Measurements from ENCODE around the gene TRIM14. TPM values are rescaled to one million over a fixed set of nuclear protein-coding genes. Genes with fewer than 3 reads are reported as not detected.

The TRIM14 gene, protein sequence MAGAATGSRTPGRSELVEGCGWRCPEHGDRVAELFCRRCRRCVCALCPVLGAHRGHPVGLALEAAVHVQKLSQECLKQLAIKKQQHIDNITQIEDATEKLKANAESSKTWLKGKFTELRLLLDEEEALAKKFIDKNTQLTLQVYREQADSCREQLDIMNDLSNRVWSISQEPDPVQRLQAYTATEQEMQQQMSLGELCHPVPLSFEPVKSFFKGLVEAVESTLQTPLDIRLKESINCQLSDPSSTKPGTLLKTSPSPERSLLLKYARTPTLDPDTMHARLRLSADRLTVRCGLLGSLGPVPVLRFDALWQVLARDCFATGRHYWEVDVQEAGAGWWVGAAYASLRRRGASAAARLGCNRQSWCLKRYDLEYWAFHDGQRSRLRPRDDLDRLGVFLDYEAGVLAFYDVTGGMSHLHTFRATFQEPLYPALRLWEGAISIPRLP
- total RNA-seq = 10 to 100 TPM; 12.0 to 17.5 (median 16.3) TPM

DNA sequence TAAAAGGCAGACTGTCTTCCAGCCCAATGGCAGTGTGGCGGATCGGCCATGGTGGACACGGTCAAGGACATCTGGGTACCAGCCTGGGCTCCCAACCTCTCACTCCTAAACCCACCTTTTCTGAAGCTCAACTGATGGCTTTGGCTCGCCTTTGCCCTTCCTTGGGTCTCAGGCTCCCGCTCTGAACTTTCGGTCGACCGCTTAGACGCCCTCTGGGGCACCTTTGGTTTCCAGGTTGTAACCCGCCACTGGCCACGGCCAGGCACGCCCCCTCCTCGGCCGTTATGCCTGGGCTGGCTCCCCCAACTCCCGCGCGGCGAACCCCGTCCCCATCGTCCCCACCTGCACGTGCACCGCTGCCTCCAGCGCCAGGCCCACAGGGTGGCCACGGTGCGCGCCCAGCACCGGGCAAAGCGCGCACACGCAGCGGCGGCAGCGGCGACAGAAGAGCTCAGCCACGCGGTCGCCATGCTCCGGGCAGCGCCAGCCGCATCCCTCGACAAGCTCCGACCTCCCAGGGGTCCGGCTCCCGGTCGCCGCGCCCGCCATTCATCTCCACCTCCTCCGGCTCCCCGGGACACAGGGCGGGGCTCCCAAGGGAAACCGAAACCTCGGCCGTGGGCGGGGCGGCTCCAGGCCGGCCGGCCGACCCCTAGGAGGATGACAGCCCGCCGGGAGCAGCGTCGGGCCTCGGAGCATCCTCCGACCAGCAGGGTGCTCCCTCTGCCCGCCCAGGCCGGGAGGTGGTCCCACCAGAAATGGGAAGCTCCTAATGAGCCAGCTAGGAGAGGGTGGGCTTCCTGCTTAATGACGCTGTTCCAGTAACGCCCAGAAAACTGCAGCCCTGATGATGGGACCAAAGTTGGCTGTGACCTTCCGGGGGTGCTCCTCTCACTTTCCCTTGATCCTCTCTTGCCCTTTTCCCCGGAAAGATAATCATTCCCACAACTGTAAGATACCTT lies at the start of gene TRIM14:
Gene TRIM14, minus strand, starts transcription at position 583 of the 962 bp plus-strand sequence. Its CDS starts 34 bp downstream, at position 549.
- WGBS, 2 donors = 10 to 13% methylated on average over 37 to 40 of the region's 71 CpGs
- peak within 1 kb of the TSS; percentile 56 for H3K4me3 ChIP-seq (ENCODE audit: low read depth, poor library complexity, severe bottlenecking)
- no peak for TF ChIP-seq POLR2A (IDR thresholded peaks at IDR 0.05)
- TF ChIP-seq, protein P1, sequence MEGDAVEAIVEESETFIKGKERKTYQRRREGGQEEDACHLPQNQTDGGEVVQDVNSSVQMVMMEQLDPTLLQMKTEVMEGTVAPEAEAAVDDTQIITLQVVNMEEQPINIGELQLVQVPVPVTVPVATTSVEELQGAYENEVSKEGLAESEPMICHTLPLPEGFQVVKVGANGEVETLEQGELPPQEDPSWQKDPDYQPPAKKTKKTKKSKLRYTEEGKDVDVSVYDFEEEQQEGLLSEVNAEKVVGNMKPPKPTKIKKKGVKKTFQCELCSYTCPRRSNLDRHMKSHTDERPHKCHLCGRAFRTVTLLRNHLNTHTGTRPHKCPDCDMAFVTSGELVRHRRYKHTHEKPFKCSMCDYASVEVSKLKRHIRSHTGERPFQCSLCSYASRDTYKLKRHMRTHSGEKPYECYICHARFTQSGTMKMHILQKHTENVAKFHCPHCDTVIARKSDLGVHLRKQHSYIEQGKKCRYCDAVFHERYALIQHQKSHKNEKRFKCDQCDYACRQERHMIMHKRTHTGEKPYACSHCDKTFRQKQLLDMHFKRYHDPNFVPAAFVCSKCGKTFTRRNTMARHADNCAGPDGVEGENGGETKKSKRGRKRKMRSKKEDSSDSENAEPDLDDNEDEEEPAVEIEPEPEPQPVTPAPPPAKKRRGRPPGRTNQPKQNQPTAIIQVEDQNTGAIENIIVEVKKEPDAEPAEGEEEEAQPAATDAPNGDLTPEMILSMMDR (IDR thresholded peaks at IDR 0.05) = no peak
- intact Hi-C loops (cut with DNase I; ENCODE audit: low total_unique reads) = loop anchor here (5.0 kb wide), 1 partner anchor 148 kb away; no protein-coding TSS in a partner anchor
- DNase-seq (ENCODE audit: low spot score in 2 of 2) = no peak

DNA sequence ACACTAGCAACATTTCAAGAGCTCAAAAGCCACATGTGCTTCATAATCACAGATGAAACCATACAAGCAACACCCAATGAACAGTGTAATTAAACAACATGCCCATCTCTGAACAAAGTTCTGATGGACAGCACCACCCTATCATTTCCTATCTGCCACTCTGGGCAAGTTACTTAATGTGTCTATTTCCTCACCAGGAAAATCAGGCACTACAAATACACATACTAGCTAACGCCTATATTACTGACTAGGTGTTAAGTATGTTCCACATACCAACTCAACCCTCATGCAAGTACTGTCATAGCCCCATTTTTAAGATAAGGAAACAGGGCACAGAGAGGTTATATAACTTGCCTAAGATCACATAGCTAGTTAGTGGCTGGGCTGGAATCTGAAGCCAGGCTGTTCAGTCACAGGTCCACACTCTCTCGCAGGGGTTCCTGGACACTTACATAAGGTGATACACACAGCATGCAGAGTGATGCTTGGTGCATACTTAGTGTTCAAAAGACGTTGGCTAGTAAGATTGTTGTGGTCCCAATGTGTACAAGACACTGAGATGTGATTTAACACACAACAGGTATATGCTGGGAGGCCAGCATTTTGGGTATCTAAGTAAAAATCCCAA lies 49.2 kb upstream of the TRIM14 start:
- no peak for DNase-seq (ENCODE audit: low spot score in 2 of 2)
- 53 to 57% methylated on average over 3 of the region's 3 CpGs for WGBS, 2 donors
- TF ChIP-seq POLR2A (IDR thresholded peaks at IDR 0.05) = no peak
- TF ChIP-seq, protein P1 (IDR thresholded peaks at IDR 0.05) = no peak
- intact Hi-C loops (cut with DNase I; ENCODE audit: low total_unique reads) = no loop called here
- H3K4me3 ChIP-seq (ENCODE audit: low read depth, poor library complexity, severe bottlenecking) = no peak overlapping the region

DNA sequence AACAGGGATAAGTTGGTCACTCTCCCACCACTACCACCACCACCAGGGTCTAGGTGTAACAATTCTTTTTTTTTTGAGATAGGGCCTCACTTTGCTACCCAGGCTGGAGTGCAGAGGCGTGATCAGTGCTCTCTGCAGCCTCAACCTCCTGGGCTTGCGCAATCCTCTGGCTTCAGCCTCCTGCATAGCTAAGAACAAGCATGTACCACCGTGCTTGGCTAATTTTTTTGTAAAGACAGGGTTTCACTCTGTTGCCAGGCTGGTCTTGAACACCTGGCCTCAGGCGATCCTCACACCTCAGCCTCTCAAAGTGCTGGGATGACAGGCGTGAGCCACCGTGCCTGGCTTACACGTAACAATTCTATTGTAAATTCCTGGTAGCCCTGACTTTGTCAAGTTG lies 45.9 kb upstream of the TRIM14 start:
- 84 to 87% methylated on average over 7 of the region's 7 CpGs for WGBS, 2 donors
- TF ChIP-seq POLR2A (IDR thresholded peaks at IDR 0.05) = no peak
- TF ChIP-seq, protein P1 (IDR thresholded peaks at IDR 0.05) = no peak
- intact Hi-C loops (cut with DNase I; ENCODE audit: low total_unique reads) = no loop called here
- H3K4me3 ChIP-seq (ENCODE audit: low read depth, poor library complexity, severe bottlenecking) = no peak overlapping the region
- DNase-seq (ENCODE audit: low spot score in 2 of 2) = no peak

DNA sequence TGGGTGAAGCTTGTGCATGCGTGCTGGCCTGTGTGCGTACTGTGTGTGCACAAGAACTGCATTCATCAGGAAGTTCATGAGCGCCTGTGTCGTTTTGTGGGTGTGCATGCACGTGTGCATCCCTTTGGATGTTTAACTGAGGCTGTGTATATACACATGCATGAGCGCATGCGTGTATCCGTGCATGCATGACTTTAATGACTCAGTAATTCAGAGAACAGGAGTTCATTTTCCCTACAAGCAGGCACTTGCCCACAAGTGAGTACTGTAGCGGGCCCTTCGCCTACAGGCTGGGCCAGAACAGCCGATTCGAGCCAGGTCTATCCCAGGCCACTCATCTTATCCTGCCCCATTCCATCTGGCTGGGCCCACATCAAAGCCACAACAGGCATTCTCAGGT lies 43.6 kb upstream of the TRIM14 start:
- intact Hi-C loops (cut with DNase I; ENCODE audit: low total_unique reads) = no loop called here
- H3K4me3 ChIP-seq (ENCODE audit: low read depth, poor library complexity, severe bottlenecking) = no peak overlapping the region
- peak in 1 of 2 donors; percentile 47 for DNase-seq (ENCODE audit: low spot score in 2 of 2)
- no peak for TF ChIP-seq POLR2A (IDR thresholded peaks at IDR 0.05)
- TF ChIP-seq, protein P1 (IDR thresholded peaks at IDR 0.05) = no peak
- WGBS, 2 donors = 61 to 67% methylated on average over 12 of the region's 12 CpGs

DNA sequence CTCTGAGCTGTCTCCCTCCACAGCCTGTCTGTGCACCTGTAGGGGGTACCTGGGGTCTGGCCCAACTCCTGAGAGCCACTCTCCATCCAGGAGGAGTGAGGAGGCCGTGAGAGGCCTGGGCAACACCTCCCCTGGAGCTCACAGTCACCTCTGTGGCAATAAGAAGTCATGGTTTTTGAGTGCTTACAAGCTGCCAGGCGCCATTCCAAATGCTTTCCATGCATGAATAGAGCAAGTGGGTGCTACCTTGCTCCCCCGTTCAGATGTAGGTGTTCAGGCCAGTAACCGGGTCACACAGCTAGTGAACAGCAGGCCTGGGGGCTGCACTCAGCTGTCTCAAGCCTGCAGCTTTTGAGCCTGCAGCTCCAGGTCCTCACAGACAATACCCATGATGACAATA lies 42.8 kb upstream of the TRIM14 start:
- H3K4me3 ChIP-seq (ENCODE audit: low read depth, poor library complexity, severe bottlenecking) = no peak overlapping the region

More for the DNA sequence above, 42.8 kb upstream of the TRIM14 start:
- TF ChIP-seq, protein P1 (IDR thresholded peaks at IDR 0.05) = no peak
- no peak for TF ChIP-seq POLR2A (IDR thresholded peaks at IDR 0.05)
- DNase-seq (ENCODE audit: low spot score in 2 of 2) = no peak
- intact Hi-C loops (cut with DNase I; ENCODE audit: low total_unique reads) = no loop called here
- WGBS, 2 donors = 61 to 83% methylated on average over 4 of the region's 4 CpGs

Measured in lower leg skin (tissue), 4 donors.